ENCODE results near the gene ADAM8. TPM values are rescaled to one million over a fixed set of nuclear protein-coding genes. Genes with fewer than 3 reads are reported as not detected.
"Not testable (repeated sequence)": the region's sequence is repeated elsewhere in the genome, so short reads cannot be mapped to it uniquely, and the experiment has no call there.

Gene ADAM8
- polyA plus RNA-seq, 1 donor (not counting 4 experiments of a cell fraction or from before 2014, with no cell fraction given): 42.0 TPM

DNA sequence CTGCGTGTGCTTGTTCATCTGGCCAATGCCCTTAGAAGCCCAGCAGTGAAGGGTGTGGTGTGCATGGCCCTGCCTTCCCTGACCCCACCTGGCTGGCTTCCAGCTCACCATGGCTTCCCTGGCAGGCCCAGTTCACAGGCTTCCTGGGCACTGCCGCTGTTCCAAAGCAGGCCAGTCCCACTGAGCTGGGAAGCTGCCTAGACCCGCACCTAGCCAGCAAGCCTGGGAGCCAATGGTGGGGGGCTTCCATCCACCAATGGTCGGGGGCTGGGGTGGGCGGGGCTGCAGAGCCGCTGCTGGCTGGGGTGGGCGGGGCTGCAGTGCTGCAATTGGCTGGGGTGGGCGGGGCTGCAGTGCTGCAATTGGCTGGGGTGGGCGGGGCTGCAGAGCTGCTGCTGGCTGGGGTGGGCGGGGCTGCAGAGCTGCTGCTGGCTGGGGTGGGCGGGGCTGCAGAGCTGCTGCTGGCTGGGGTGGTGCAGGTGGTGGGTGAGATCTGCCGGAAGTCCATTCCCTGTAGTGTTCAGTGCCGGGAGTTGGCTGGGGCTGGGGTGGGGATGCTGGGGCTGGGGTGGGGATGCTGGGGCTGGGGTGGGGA lies 47.6 kb upstream of the ADAM8 start:
- Histone ChIP-seq H4K20me1 (ENCODE audit: control insufficient read depth, extremely low read depth, insufficient read depth, low read length) (no peaks in the 10 kb centered on the region), H3K27ac (ENCODE audit: control insufficient read depth, insufficient read depth, low read length) (no peak overlapping the region), H3K36me3 (ENCODE audit: control insufficient read depth in 2 of 2, extremely low read depth in 1 of 2, insufficient read depth in 2 of 2, low read length in 2 of 2) (no peaks in the 10 kb centered on the region), H3K27me3 (ENCODE audit: control insufficient read depth, extremely low read depth, insufficient read depth, low read length) (peaks cover 50% of the 10 kb centered on the region), H3K9me1 (ENCODE audit: control insufficient read depth, extremely low read depth, insufficient read depth, low read length) (no peaks in the 10 kb centered on the region), H3K4me2 (ENCODE audit: control insufficient read depth, extremely low read depth, insufficient read depth, low read depth, low read length) (no peak overlapping the region), H3K4me1 (ENCODE audit: control insufficient read depth, extremely low read depth, insufficient read depth, low read length) (peaks cover 2% of the 10 kb centered on the region), H3K4me3 (ENCODE audit: control insufficient read depth in 2 of 3, extremely low read depth in 1 of 3, insufficient read depth in 2 of 3, low read depth in 1 of 3, low read length in 3 of 3) (no peak overlapping the region), H2AFZ (ENCODE audit: control insufficient read depth, low read length) (no peak overlapping the region), H3K9me3 (ENCODE audit: control insufficient read depth, low read depth, low read length) (no peaks in the 10 kb centered on the region), H3K79me2 (ENCODE audit: control insufficient read depth, insufficient read depth, low read length) (no peaks in the 10 kb centered on the region), H3K9ac (ENCODE audit: control insufficient read depth, extremely low read depth, insufficient read depth, low read length) (no peak overlapping the region)
- dilution Hi-C loops (cut with MboI; ENCODE audit: extremely low pct_ligation_motif_present, low sequenced_read_pairs): no loop called here
- DNase-seq (ENCODE audit: low read depth, low spot score) (no peak), FAIRE-seq (no peak)
- TF ChIP-seq CTCF (optimal IDR thresholded peaks at IDR 0.05 in 1 of 3, IDR thresholded peaks at IDR 0.05 in 1 of 3, conservative IDR thresholded peaks at IDR 0.05 in 1 of 3; ENCODE audit: extremely low read depth in 1 of 3, insufficient read depth in 2 of 3, low read length in 3 of 3) (no peak), EZH2 (IDR thresholded peaks at IDR 0.05; ENCODE audit: low read length) (no peak)

DNA sequence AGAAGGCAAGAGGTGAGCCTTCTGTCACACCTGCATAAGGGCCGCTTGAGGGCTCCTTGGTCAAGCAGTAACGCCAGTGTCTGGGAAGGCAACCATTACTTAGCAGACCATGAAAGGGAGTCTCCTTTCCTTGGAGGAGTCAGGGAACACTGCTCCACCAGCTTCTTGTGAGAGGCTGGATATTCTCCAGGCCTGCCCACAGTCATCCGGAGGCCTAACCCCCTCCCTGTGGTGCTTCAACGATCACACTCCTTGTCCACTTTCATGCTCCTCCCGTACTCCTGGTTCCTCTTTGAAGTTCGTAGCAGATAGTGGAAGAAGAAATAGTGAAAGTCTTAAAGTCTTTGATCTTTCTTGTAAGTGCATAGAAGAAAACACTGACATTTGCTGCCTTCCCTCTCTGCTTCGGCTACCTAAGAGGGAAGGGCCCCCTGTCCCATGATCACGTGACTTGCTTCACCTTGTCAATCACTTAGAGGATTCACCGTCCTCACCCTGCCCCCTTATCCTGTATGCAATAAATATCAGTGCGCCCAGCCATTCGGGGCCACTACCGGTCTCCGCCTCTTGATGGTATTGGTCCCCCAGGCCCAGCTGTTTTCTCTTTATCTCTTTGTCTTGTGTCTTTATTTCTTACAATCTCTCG lies 45.5 kb upstream of the ADAM8 start:
- DNase-seq (ENCODE audit: low read depth, low spot score); H3K79me2 ChIP-seq (ENCODE audit: control insufficient read depth, insufficient read depth, low read length); H3K9me1 ChIP-seq (ENCODE audit: control insufficient read depth, extremely low read depth, insufficient read depth, low read length); H3K9me3 ChIP-seq (ENCODE audit: control insufficient read depth, low read depth, low read length); dilution Hi-C loops (cut with MboI; ENCODE audit: extremely low pct_ligation_motif_present, low sequenced_read_pairs); H3K4me1 ChIP-seq (ENCODE audit: control insufficient read depth, extremely low read depth, insufficient read depth, low read length); H3K9ac ChIP-seq (ENCODE audit: control insufficient read depth, extremely low read depth, insufficient read depth, low read length); H3K27ac ChIP-seq (ENCODE audit: control insufficient read depth, insufficient read depth, low read length); H4K20me1 ChIP-seq (ENCODE audit: control insufficient read depth, extremely low read depth, insufficient read depth, low read length); H3K36me3 ChIP-seq (ENCODE audit: control insufficient read depth in 2 of 2, extremely low read depth in 1 of 2, insufficient read depth in 2 of 2, low read length in 2 of 2); FAIRE-seq; H2AFZ ChIP-seq (ENCODE audit: control insufficient read depth, low read length); H3K4me2 ChIP-seq (ENCODE audit: control insufficient read depth, extremely low read depth, insufficient read depth, low read depth, low read length); H3K4me3 ChIP-seq (ENCODE audit: control insufficient read depth in 2 of 3, extremely low read depth in 1 of 3, insufficient read depth in 2 of 3, low read depth in 1 of 3, low read length in 3 of 3): not testable (repeated sequence)
- H3K27me3 ChIP-seq (ENCODE audit: control insufficient read depth, extremely low read depth, insufficient read depth, low read length): peaks cover 28% of the 10 kb centered on the region

- H4K20me1 ChIP-seq (ENCODE audit: control insufficient read depth, extremely low read depth, insufficient read depth, low read length); H3K27ac ChIP-seq (ENCODE audit: control insufficient read depth, insufficient read depth, low read length); H3K4me2 ChIP-seq (ENCODE audit: control insufficient read depth, extremely low read depth, insufficient read depth, low read depth, low read length); H3K9ac ChIP-seq (ENCODE audit: control insufficient read depth, extremely low read depth, insufficient read depth, low read length); FAIRE-seq; H3K79me2 ChIP-seq (ENCODE audit: control insufficient read depth, insufficient read depth, low read length); H3K4me3 ChIP-seq (ENCODE audit: control insufficient read depth in 2 of 3, extremely low read depth in 1 of 3, insufficient read depth in 2 of 3, low read depth in 1 of 3, low read length in 3 of 3); H3K9me3 ChIP-seq (ENCODE audit: control insufficient read depth, low read depth, low read length); H3K9me1 ChIP-seq (ENCODE audit: control insufficient read depth, extremely low read depth, insufficient read depth, low read length); dilution Hi-C loops (cut with MboI; ENCODE audit: extremely low pct_ligation_motif_present, low sequenced_read_pairs); H2AFZ ChIP-seq (ENCODE audit: control insufficient read depth, low read length); DNase-seq (ENCODE audit: low read depth, low spot score); H3K36me3 ChIP-seq (ENCODE audit: control insufficient read depth in 2 of 2, extremely low read depth in 1 of 2, insufficient read depth in 2 of 2, low read length in 2 of 2); H3K4me1 ChIP-seq (ENCODE audit: control insufficient read depth, extremely low read depth, insufficient read depth, low read length): not testable (repeated sequence)
- H3K27me3 ChIP-seq (ENCODE audit: control insufficient read depth, extremely low read depth, insufficient read depth, low read length): peaks cover 16% of the 10 kb centered on the region
Observed at GRCh38 chr10:133320852-133321422, 44.3 kb upstream of the ADAM8 start.

Data from keratinocyte (primary cell).